ENCODE data around the gene ID3. TPM values are rescaled to one million over a fixed set of nuclear protein-coding genes. Genes with fewer than 3 reads are reported as not detected.

Gene ID3
- total and polyA plus RNA-seq, 2 donors (not counting 3 experiments of a cell fraction or from before 2014, with no cell fraction given), result 277 to 971 TPM

GRCh38 chr1:23554127-23554480 is 5.2 kb downstream of the ID3 start:
- H3K4me3 ChIP-seq (replicated peaks in 1 of 3; ENCODE audit: insufficient read depth in 1 of 3, low read depth in 1 of 3, low read length in 3 of 3), result peak overlapping the region in 1 of 3 experiments; percentile 2
- no peaks in the 10 kb centered on the region for H3K9me1 ChIP-seq (replicated peaks; ENCODE audit: control insufficient read depth, extremely low read depth, insufficient read depth, low read length)
- FAIRE-seq (no peak), DNase-seq (ENCODE audit: low read depth, low spot score) (no peak)
- no peak for TF ChIP-seq FOS (IDR thresholded peaks at IDR 0.05; ENCODE audit: borderline replicate concordance, insufficient read depth, low read length)
- no peak for TF ChIP-seq CTCF (IDR thresholded peaks at IDR 0.05; ENCODE audit: extremely low read depth in 1 of 2, insufficient read depth in 1 of 2, low read depth in 1 of 2, low read length in 2 of 2)
- TF ChIP-seq MYC (IDR thresholded peaks at IDR 0.05; ENCODE audit: low read depth, low read length), result no peak
- TF ChIP-seq GATA2 (IDR thresholded peaks at IDR 0.05; ENCODE audit: insufficient read depth, insufficient read length, low read depth, low read length), result no peak
- TF ChIP-seq JUN (IDR thresholded peaks at IDR 0.05; ENCODE audit: borderline replicate concordance, insufficient read depth, insufficient read length, low read depth), result no peak
- no peak for TF ChIP-seq POLR2A (IDR thresholded peaks at IDR 0.05; ENCODE audit: low read depth, low read length)
- no peak for TF ChIP-seq EZH2 (IDR thresholded peaks at IDR 0.05; ENCODE audit: borderline replicate concordance, low read depth, low read length, severe bottlenecking)
- TF ChIP-seq POLR2AphosphoS5 (IDR thresholded peaks at IDR 0.05; ENCODE audit: insufficient read depth, low read depth, low read length), result no peak
- TF ChIP-seq, protein P1, sequence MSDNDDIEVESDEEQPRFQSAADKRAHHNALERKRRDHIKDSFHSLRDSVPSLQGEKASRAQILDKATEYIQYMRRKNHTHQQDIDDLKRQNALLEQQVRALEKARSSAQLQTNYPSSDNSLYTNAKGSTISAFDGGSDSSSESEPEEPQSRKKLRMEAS (IDR thresholded peaks at IDR 0.05; ENCODE audit: insufficient read depth, insufficient read length), result no peak
- no peaks in the 10 kb centered on the region for H3K27me3 ChIP-seq (ENCODE audit: control insufficient read depth in 2 of 2, insufficient read depth in 2 of 2, low read length in 2 of 2)
- dilution Hi-C loops (cut with MboI; ENCODE audit: extremely low pct_ligation_motif_present, low sequenced_read_pairs), result no loop called here
- H3K79me2 ChIP-seq (ENCODE audit: control insufficient read depth, insufficient read depth, low read length), result peaks cover 20% of the 10 kb centered on the region
- peak overlapping the region; percentile 29 for H3K4me2 ChIP-seq (ENCODE audit: insufficient read depth, low read length)
- BruUV-seq (replicated peaks), result no TSS peak
- peaks cover 39% of the 10 kb centered on the region for H3K4me1 ChIP-seq (ENCODE audit: control insufficient read depth, extremely low read depth, insufficient read depth, low read length)
- intact Hi-C loops (cut with micrococcal nuclease), result loop anchor here (1.0 to 2.0 kb wide), 3 partner anchors 8 to 139 kb away; no protein-coding TSS in a partner anchor
- POLR2A ChIA-PET, result interaction anchor here (0.6 to 1.5 kb wide), 3 partner anchors 44 to 81 kb away, joined by 3 to 7 read pairs (median 5); no protein-coding TSS in a partner anchor
- H2AFZ ChIP-seq (ENCODE audit: low read depth, low read length), result no peak overlapping the region
- H3K36me3 ChIP-seq (ENCODE audit: control insufficient read depth in 2 of 2, extremely low read depth in 1 of 2, insufficient read depth in 2 of 2, low read length in 2 of 2), result peaks cover 2 to 3% of the 10 kb centered on the region in 2 experiments
- no peaks in the 10 kb centered on the region for H4K20me1 ChIP-seq (replicated peaks; ENCODE audit: control insufficient read depth, extremely low read depth, insufficient read depth, low read length)
- CTCF ChIA-PET, result interaction anchor here (0.6 to 24.8 kb wide), 10 partner anchors 9 to 467 kb away, joined by 3 to 1069 read pairs (median 4); partner anchors contain the start of gene E2F2
- H3K9ac ChIP-seq (replicated peaks; ENCODE audit: extremely low read depth, insufficient read depth, low read length), result peak overlapping the region; percentile 92
- H3K27ac ChIP-seq (ENCODE audit: insufficient read depth, low read depth, low read length), result peak overlapping the region; percentile 99
- H3K9me3 ChIP-seq (replicated peaks; ENCODE audit: control insufficient read depth, insufficient read depth, low read length), result no peaks in the 10 kb centered on the region
